Measurements from ENCODE around the gene NODAL.

Gene NODAL

DNA sequence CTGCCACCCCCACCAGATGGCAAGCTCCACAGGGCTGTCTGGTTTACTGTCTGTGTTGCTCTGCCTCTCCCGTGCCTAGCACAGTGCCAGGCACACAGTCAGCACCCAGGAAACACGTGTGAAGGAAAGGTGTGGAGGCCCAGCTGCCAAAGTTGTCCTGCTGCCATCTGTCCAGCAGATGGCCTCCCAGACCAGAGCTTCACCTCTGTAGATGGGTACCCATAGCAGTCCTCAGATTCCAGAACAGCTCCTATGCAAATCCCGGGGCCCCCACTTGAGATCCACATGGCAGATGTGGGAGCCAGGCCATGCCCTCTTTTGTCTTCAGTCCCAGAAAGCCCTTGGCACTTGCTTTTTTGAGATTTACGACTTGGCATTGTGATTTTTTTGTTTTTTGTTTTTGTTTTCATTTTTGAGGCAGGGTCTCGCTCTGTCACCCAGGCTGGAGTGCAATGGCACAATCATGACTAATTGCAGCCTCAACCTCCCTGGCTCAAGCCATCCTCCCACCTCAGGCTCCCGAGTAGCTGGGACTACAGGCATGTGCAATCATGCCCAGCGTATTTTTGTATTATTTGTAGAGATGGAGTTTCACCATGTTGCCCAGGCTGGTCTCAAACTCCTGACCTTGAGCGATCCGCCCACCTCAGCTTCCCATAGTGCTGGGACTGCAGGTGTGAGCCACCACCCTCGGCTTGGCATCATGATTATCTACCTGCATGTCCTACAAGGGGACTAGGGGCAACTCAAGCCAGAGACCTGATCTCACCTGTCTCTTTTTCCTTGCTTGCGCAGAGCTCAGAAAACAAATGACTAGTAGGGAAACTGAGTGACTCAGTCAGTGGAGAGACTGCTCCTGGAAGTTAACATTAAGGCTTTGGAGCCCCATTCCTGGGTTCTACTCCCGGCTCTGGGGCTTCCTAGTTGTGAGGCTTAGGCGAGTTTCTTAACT is 20.2 kb upstream of the NODAL start:
- peak; percentile 90 for TF ChIP-seq CTCF (IDR thresholded peaks at IDR 0.05; ENCODE audit: control insufficient read depth, extremely low read depth, insufficient read depth)
- no peak overlapping the region for H3K4me3 ChIP-seq (ENCODE audit: low read depth, low read length)
- no peak for DNase-seq (ENCODE audit: low read depth)

- H3K4me3 ChIP-seq (ENCODE audit: low read depth, low read length): no peak overlapping the region
- DNase-seq (ENCODE audit: low read depth): no peak
- TF ChIP-seq CTCF (IDR thresholded peaks at IDR 0.05; ENCODE audit: control insufficient read depth, extremely low read depth, insufficient read depth): no peak
Measured at GRCh38 chr10:70459774-70460490, 18.5 kb upstream of the NODAL start.

DNA sequence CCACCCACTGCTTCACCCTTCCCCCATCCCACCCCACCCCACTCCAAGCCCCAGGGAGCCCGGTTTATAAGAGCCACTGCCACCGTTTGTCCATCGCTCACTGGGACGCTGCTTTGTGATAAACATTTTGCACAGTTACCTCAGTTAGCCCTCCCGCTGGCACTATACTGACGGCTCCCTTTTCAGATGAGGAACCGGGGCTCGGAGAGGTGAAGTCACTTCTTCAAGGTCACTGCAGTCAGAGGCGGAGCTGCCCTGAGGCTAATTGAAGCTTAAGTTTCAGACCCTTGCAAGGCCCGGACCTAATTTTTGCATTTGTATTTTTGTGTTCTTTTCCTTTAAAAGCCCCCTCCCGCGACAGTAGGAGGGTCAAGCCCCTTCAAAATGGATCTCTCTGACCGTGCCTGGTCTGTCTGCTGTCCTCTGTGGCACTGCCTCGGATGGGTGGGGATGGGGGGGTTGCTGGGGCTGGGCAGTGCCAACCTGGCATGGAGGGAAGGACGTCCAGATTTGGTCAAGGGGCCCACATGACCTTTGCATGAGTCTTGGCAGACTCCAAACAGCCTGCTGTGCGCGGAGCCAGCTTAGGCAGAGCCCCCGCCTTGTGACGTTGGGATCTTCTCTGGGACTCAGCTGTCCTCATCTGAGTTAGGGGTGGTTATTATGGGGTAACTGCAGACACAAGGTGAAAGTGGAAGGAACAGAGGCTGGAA is 17.7 kb upstream of the NODAL start:
- no peak for DNase-seq (ENCODE audit: low read depth)
- TF ChIP-seq CTCF (IDR thresholded peaks at IDR 0.05; ENCODE audit: control insufficient read depth, extremely low read depth, insufficient read depth): no peak
- no peak overlapping the region for H3K4me3 ChIP-seq (ENCODE audit: low read depth, low read length)

GRCh38 chr10:70458329-70459060 is 17.0 kb upstream of the NODAL start:
- DNase-seq (ENCODE audit: low read depth): no peak
- TF ChIP-seq CTCF (IDR thresholded peaks at IDR 0.05; ENCODE audit: control insufficient read depth, extremely low read depth, insufficient read depth): no peak

GRCh38 chr10:70457759-70458305 is 16.4 kb upstream of the NODAL start:
- TF ChIP-seq CTCF (IDR thresholded peaks at IDR 0.05; ENCODE audit: control insufficient read depth, extremely low read depth, insufficient read depth): no peak
- H3K4me3 ChIP-seq (ENCODE audit: low read depth, low read length): no peak overlapping the region
- DNase-seq (ENCODE audit: low read depth): no peak

More at GRCh38 chr10:70458329-70459060, 17.0 kb upstream of the NODAL start:
- no peak overlapping the region for H3K4me3 ChIP-seq (ENCODE audit: low read depth, low read length)

DNA sequence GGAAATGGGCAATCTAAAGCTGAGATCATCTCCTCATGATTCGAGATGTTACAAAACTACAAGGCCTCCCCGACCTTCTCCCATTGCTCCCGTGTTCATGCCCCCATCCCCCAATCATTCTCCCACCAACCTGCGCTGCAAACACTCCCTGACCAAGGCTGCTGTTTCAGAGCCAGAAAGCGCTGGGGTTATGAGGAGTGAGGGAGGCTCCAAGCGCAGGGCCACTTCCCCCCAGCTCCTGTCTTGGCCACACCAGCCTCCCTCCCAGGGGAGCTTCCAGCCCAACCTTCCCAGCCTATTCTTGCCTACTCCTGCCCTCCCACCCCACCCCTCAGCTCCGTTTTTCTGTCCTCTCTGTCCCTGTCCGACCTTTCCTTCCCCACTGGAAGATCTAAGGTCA is 14.7 kb upstream of the NODAL start:
- no peak for TF ChIP-seq CTCF (IDR thresholded peaks at IDR 0.05; ENCODE audit: control insufficient read depth, extremely low read depth, insufficient read depth)
- H3K4me3 ChIP-seq (ENCODE audit: low read depth, low read length): no peak overlapping the region
- no peak for DNase-seq (ENCODE audit: low read depth)
